K562 (cell line): ENCODE data around the gene PLAAT5. TPM values are rescaled to one million over a fixed set of nuclear protein-coding genes. Genes with fewer than 3 reads are reported as not detected.

ENCODE experiments used
- ATAC-seq: fragments of 200-7000 bp; cut with Tn5 transposase; 3 replicates; pipeline ENCODE4 v1.9.1; 2020; ENCODE audit warnings: moderate library complexity
- BruUV-seq: library from RNA; stranded (reverse); fragments of 400-500 nt; replicated peaks from 2 replicates; lab custom pipeline; 2021; lab: Mats Ljungman, UMichigan
- CTCF ChIA-PET: fragments of 300-600 bp; formaldehyde crosslinking; extraction: SDS; loops from one replicate; lab custom pipeline; 2021; ENCODE audit warnings: low intra/inter-chr PET ratio; lab: Yijun Ruan, JAX
- POLR2A ChIA-PET: fragments of 300-600, 350-650 bp; sonication (Branson Sonifier 250); formaldehyde crosslinking; extraction: SDS; loops from one replicate; lab custom pipeline; 2021; ENCODE audit warnings: antibody characterized with exemption, inconsistent platforms; lab: Yijun Ruan, JAX
- DNase-seq, 4 experiments: peaks; one replicate each; pipeline versions ENCODE4 v3.0.0 to v3.0.0-alpha.2; 2011 to 2018; ENCODE audit warnings: low spot score in 3 of 4, mixed read lengths in 3 of 4; ENCODE audit errors: extremely low read depth in 1 of 4
- FAIRE-seq: peaks from 2 replicates; lab custom pipeline; 2011; peaks lifted over from hg19 to GRCh38; lab: Jason Lieb, UNC
- H2AFZ ChIP-seq: 2 replicates; pipeline ENCODE4 v1.6.0; 2011; ENCODE audit warnings: low read depth, low read length, control low read depth, inconsistent platforms
- H3K27ac ChIP-seq: fragments of 200-600 bp; 3 replicates; pipeline ENCODE4 v1.8.0; 2011; ENCODE audit warnings: low read depth, mild to moderate bottlenecking, control low read depth, inconsistent platforms, low read length, moderate library complexity, mixed read lengths; ENCODE audit errors: extremely low read depth
- H3K27me3 ChIP-seq, 2 experiments: fragments of 300-600 bp in 1 of 2; 2 replicates in 1 of 2; 3 replicates in 1 of 2; pipeline versions ENCODE4 v1.6.0 to v1.8.0; 2011; ENCODE audit warnings: inconsistent platforms in 2 of 2, low read length in 2 of 2, mild to moderate bottlenecking in 1 of 2, mixed read lengths in 1 of 2, moderate library complexity in 1 of 2; ENCODE audit not compliant: control insufficient read depth in 2 of 2, insufficient read depth in 2 of 2
- H3K36me3 ChIP-seq: fragments of 300-600 bp; 3 replicates; pipeline ENCODE4 v1.8.0; 2011; ENCODE audit warnings: mild to moderate bottlenecking, low read length, inconsistent platforms; ENCODE audit not compliant: control insufficient read depth, insufficient read depth
- H3K4me1 ChIP-seq, 2 experiments: fragments of 200-600 bp in 1 of 2; replicated peaks in 1 of 2; 2 replicates in 1 of 2; 3 replicates in 1 of 2; pipeline versions ENCODE4 v1.5.1 to v1.8.0; 2011; ENCODE audit warnings: inconsistent platforms in 2 of 2, low read length in 2 of 2, mild to moderate bottlenecking in 1 of 2, mixed read lengths in 1 of 2, moderate library complexity in 1 of 2; ENCODE audit not compliant: control insufficient read depth in 2 of 2, insufficient read depth in 2 of 2
- H3K4me2 ChIP-seq: 2 replicates; pipeline ENCODE4 v1.6.1; 2011; ENCODE audit warnings: low read length, control low read depth, inconsistent platforms, mixed read lengths; ENCODE audit not compliant: insufficient read depth
- H3K4me3 ChIP-seq: fragments of 200-600 bp; sonication (generic), shearing (Covaris generic); 2 replicates; pipeline ENCODE4 v1.5.1; 2016; ENCODE audit warnings: control low read depth, inconsistent platforms
- H3K79me2 ChIP-seq: fragments of 200-600 bp; 3 replicates; pipeline ENCODE4 v1.8.0; 2011; ENCODE audit warnings: low read length, inconsistent platforms; ENCODE audit not compliant: control insufficient read depth, insufficient read depth
- H3K9ac ChIP-seq, 2 experiments: 2 replicates each; pipeline versions ENCODE4 v1.6.0 to v1.6.1; 2011; ENCODE audit warnings: low read depth in 2 of 2, low read length in 2 of 2, control low read depth in 1 of 2, inconsistent platforms in 1 of 2, mild to moderate bottlenecking in 1 of 2, mixed read lengths in 1 of 2; ENCODE audit not compliant: insufficient read depth in 1 of 2
- H3K9me1 ChIP-seq: one replicate; pipeline ENCODE4 v1.6.0; 2011; ENCODE audit warnings: inconsistent platforms, mild to moderate bottlenecking, low read length, moderate library complexity; ENCODE audit not compliant: control insufficient read depth, insufficient read depth
- H3K9me3 ChIP-seq: replicated peaks from 2 replicates; pipeline ENCODE4 v1.5.1; 2011; ENCODE audit warnings: low read depth, low read length, inconsistent platforms; ENCODE audit not compliant: control insufficient read depth, insufficient read depth
- H4K20me1 ChIP-seq: replicated peaks from 2 replicates; pipeline ENCODE4 v1.6.1; 2011; ENCODE audit warnings: low read length, inconsistent platforms, mixed read lengths; ENCODE audit not compliant: control insufficient read depth, insufficient read depth
- ARID3A ChIP-seq: IDR thresholded peaks from 2 replicates; pipeline ENCODE4 v1.6.1; 2012; ENCODE audit warnings: low read depth, low read length, improper control_type of control experiment, borderline replicate concordance
- CCNT2 ChIP-seq: IDR thresholded peaks from 2 replicates; pipeline ENCODE4 v1.6.1; 2011; ENCODE audit warnings: borderline replicate concordance, low read depth, mild to moderate bottlenecking, moderate library complexity, mixed read lengths, low read length; ENCODE audit not compliant: insufficient read length; ENCODE audit errors: extremely low read depth
- CGGBP1 ChIP-seq: fragments of 250-450 bp; sonication (Bioruptor Pico); IDR thresholded peaks from 2 replicates; pipeline ENCODE4 v1.9.0; 2021; ENCODE audit warnings: mild to moderate bottlenecking
- CREM ChIP-seq: IDR thresholded peaks from 2 replicates; pipeline ENCODE4 v1.6.1; 2014; ENCODE audit warnings: antibody characterized with exemption, low read depth
- DPF2 ChIP-seq: fragments of 450-650 bp; IDR thresholded peaks from 2 replicates; pipeline ENCODE4 v1.6.1; 2016
- ESRRA ChIP-seq: fragments of 450-650 bp; IDR thresholded peaks from 2 replicates; pipeline ENCODE4 v1.6.1; 2014; ENCODE audit warnings: low read depth, mild to moderate bottlenecking, moderate library complexity, borderline replicate concordance
- FOSL1 ChIP-seq: fragments of 200-800 bp; sonication (Bioruptor generic); conservative IDR thresholded peaks from 2 replicates; pipeline ENCODE4 v1.6.1; 2016; ENCODE audit warnings: missing genetic modification characterization, missing compliant biosample characterization
- MAFF ChIP-seq: IDR thresholded peaks from 2 replicates; pipeline ENCODE4 v1.6.1; 2012; ENCODE audit warnings: low read length, improper control_type of control experiment
- MITF ChIP-seq: IDR thresholded peaks from 2 replicates; pipeline ENCODE4 v1.6.1; 2014; ENCODE audit warnings: antibody characterized with exemption
- NCOR1 ChIP-seq: fragments of 450-650 bp; IDR thresholded peaks from 2 replicates; pipeline ENCODE4 v1.6.1; 2016; ENCODE audit warnings: mild to moderate bottlenecking, moderate library complexity
- POLR2B ChIP-seq: fragments of 450-650 bp; IDR thresholded peaks from 2 replicates; pipeline ENCODE4 v1.6.1; 2018; ENCODE audit warnings: low read depth; ENCODE audit not compliant: partially characterized antibody
- SMARCE1 ChIP-seq: fragments of 450-650 bp; IDR thresholded peaks from 2 replicates; pipeline ENCODE4 v1.7.1; 2016; ENCODE audit warnings: mild to moderate bottlenecking
- SOX6 ChIP-seq: fragments of 450-650 bp; IDR thresholded peaks from 2 replicates; pipeline ENCODE4 v1.6.1; 2014; ENCODE audit warnings: mild to moderate bottlenecking
- STAT5A ChIP-seq: IDR thresholded peaks from 2 replicates; pipeline ENCODE4 v1.6.1; 2012; ENCODE audit warnings: low read length, inconsistent platforms, borderline replicate concordance
- TCF3 ChIP-seq: sonication (generic); formaldehyde crosslinking; IDR thresholded peaks from 2 replicates; pipeline ENCODE4 v1.4.0; 2020; ENCODE audit warnings: mild to moderate bottlenecking, missing genetic modification reagents
- ZMIZ1 ChIP-seq, 2 experiments: fragments of 150-350 bp in 1 of 2; IDR thresholded peaks; 2 replicates each; pipeline ENCODE4 v1.6.1; 2012 to 2016; ENCODE audit warnings: low read depth in 2 of 2, low read length in 2 of 2, mild to moderate bottlenecking in 1 of 2, moderate library complexity in 1 of 2
- ZNF431 ChIP-seq: sonication (generic); formaldehyde crosslinking; IDR thresholded peaks from 2 replicates; pipeline ENCODE4 v1.8.0; 2022; ENCODE audit warnings: mild to moderate bottlenecking, missing genetic modification reagents
- WGBS: fragments of 100-300 bp; shearing (Covaris generic); methylation state at CpG from one replicate; pipeline ENCODE4 v1.1.6; 2016; ENCODE audit warnings: low coverage, mixed read lengths; ENCODE audit not compliant: insufficient coverage; ENCODE audit errors: missing lambda C conversion rate; 5-methylcytosine and 5-hydroxymethylcytosine counted together
- in situ Hi-C: fragments of 300-500 bp; cut with MboI; formaldehyde crosslinking; loops from 4 replicates; pipeline ENCODE4 v1.15.0; 2018; ENCODE audit warnings: inconsistent platforms, mixed read lengths
- intact Hi-C: fragments of 100-400 bp; cut with micrococcal nuclease; formaldehyde crosslinking; loops from 2 replicates; pipeline ENCODE4 v1.14.2; 2022
- polyA plus RNA-seq, 8 experiments: library from polyadenylated mRNA; depleted of rRNA in 4 of 8; stranded (reverse) in 5 of 8; unstranded in 3 of 8; fragments of >200 nt; fragmentation: Nextera tagmentation in 2 of 8; fragmentation: Illumina TruSeq in 1 of 8; extraction: Ambion mirVana in 2 of 8; extraction: Trizol in 1 of 8; gene quantifications; 2 replicates each; pipeline versions ENCODE4 v1.2.1 to v1.2.3, GENCODE V29; 2011 to 2014; ENCODE audit warnings: inconsistent platforms in 1 of 8, missing spikeins in 1 of 8
- total RNA-seq, 7 experiments: library from RNA; depleted of rRNA in 6 of 7; stranded (reverse); fragments of >200 nt in 6 of 7; fragmentation: Illumina TruSeq in 2 of 7; extraction: Trizol in 2 of 7; gene quantifications; 2 replicates each; pipeline versions ENCODE4 v1.2.1 to v1.2.3, GENCODE V29; 2011 to 2021; ENCODE audit warnings: low replicate concordance in 1 of 7

The PLAAT5 gene
- total and polyA plus RNA-seq, 9 of the 15 experiments (the other 6 are each of a cell fraction or from before 2014, with no cell fraction given), result not detected

DNA sequence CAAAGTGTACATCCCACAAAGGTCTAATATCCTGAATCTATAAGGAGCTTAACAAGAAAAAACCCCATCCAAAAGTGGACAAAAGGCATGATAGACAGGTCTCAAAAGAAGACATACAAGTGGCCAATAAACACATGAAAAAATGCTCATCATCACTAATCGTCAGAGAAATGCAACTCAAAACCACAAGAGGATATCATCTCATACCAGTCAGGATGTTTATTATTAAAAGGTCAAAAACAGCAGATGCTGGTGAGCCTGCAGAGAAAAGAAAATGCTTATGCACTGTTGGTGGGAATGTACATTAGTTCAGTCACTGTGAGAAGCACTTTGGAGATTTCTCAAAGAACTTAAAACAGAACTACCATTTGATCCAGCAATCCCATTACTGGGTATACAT, 27.6 kb upstream of the PLAAT5 start:
- whole genome bisulfite sequencing, result 0% methylated on average over 1 of the region's 1 CpG
- Histone ChIP-seq H4K20me1 (no peaks in the 10 kb centered on the region), H3K9me3 (no peaks in the 10 kb centered on the region; the same call in 1 of the 2 replicates), H3K79me2 (no peaks in the 10 kb centered on the region), H3K4me2 (peak overlapping the region; percentile 35; the same call in 1 of the 2 replicates), H3K9me1 (no peaks in the 10 kb centered on the region), H3K4me1 (peaks cover 16 to 29% of the 10 kb centered on the region in 2 experiments), H3K27me3 (no peaks in the 10 kb centered on the region), H3K27ac (peak overlapping the region; percentile 3; the same call in 1 of the 3 replicates), H2AFZ (no peak overlapping the region), H3K9ac (peak overlapping the region in 1 of 2 experiments; percentile 17; a peak in 1 of 4 replicates), H3K36me3 (no peaks in the 10 kb centered on the region), H3K4me3 (no peak overlapping the region)
- FAIRE-seq, result peak; percentile 67
- peak in 2 of 4 experiments; percentile 18 to 64 for DNase-seq
- ChIA-PET POLR2A (interaction anchor here (0.7 to 3.0 kb wide), 5 partner anchors 11 to 79 kb away, joined by 3 to 11 read pairs (median 5); partner anchors contain the start of gene PLAAT4), CTCF (no interaction called here)
- peak; percentile 51 for ATAC-seq
- in situ Hi-C loops, result no loop called here
- intact Hi-C loops, result no loop called here
- no TSS peak for BruUV-seq
- no peak for TF ChIP-seq ZNF431 (CRISPR knock-in tag)
- no peak for TF ChIP-seq CCNT2
- peak; percentile 74; the same call in 1 of the 2 replicates for TF ChIP-seq SMARCE1
- TF ChIP-seq MITF, result no peak
- no peak for TF ChIP-seq POLR2B
- peak; percentile 85 for TF ChIP-seq TCF3 (CRISPR knock-in tag)
- TF ChIP-seq FOSL1 (tag), result 0 out of 2 replicates have a peak, but pooled peaks have one; percentile 24
- peak; percentile 72; the same call in 1 of the 2 replicates for TF ChIP-seq ESRRA
- no peak for TF ChIP-seq ARID3A
- no peak for TF ChIP-seq MAFF
- TF ChIP-seq STAT5A, result peak; percentile 30; the same call in 1 of the 2 replicates
- TF ChIP-seq SOX6, result no peak
- TF ChIP-seq DPF2, result peak; percentile 81
- no peak for TF ChIP-seq CGGBP1 (CRISPR knock-in tag)
- peak; percentile 75 for TF ChIP-seq NCOR1
- peak; percentile 66 for TF ChIP-seq CREM
- TF ChIP-seq ZMIZ1 (IDR thresholded peaks at IDR 0.05; ENCODE audit: low read depth in 2 of 2, low read length in 2 of 2), result 0 out of 4 replicates have a peak, but pooled peaks of 1 of the 2 experiments have one; percentile 34
